Measurements from ENCODE around the gene AGBL3.
A peak's percentile ranks its signal among the peaks of the same experiment; 100 is the strongest.

Gene AGBL3

DNA sequence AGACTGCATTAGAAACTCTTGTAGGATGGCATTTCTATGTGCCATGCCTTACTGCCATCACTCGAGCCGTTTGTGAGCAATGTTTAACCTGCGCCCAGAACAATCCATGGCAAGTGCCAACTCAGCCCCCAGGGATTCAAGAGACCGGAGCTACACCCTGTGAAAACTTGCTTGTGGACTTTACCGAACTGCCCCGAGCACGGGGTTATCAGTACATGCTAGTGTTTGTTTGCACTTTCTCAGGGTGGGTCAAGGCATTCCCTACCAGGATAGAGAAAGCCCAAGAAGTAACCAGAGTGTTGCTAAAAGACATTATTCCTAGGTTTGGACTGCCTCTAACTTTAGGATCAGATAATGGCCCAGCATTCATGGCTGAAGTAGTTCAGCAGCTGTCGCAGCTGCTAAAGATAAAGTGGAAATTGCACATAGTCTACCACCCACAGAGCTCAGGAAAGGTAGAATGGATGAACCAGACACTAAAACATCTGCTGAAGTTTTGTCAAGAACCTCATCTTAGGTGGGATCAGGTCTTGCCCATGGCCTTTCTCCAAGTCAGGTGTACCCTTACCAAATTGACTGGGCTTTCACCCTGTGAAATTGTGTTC lies 193.1 kb downstream of the AGBL3 start:
- no peak overlapping the region for H3K23ac ChIP-seq (ENCODE audit: low read length)
- H3K79me2 ChIP-seq (ENCODE audit: control insufficient read depth, insufficient read depth, low read length, poor library complexity) = peaks cover 3% of the 10 kb centered on the region
- no peak overlapping the region for H3K9ac ChIP-seq (ENCODE audit: low read length)
- H3K36me3 ChIP-seq (ENCODE audit: control insufficient read depth in 1 of 2, insufficient read depth in 2 of 2, low read length in 2 of 2) = peaks cover 12 to 17% of the 10 kb centered on the region in 2 experiments
- H4K12ac ChIP-seq (ENCODE audit: low read depth, low read length) = no peak overlapping the region
- H3K9me3 ChIP-seq (ENCODE audit: insufficient read depth, low read depth, low read length) = peaks cover 12% of the 10 kb centered on the region
- no peak overlapping the region for H4K8ac ChIP-seq (ENCODE audit: low read depth, low read length)
- H3K4me2 ChIP-seq (ENCODE audit: low read length) = no peak overlapping the region
- no peaks in the 10 kb centered on the region for H3K27me3 ChIP-seq (ENCODE audit: insufficient read depth, low read length)
- H2BK5ac ChIP-seq (ENCODE audit: low read depth, low read length, poor library complexity) = no peak overlapping the region
- WGBS (ENCODE audit: extremely low coverage, insufficient coverage, insufficient read length) = no CpG with 5 or more reads among the region's 8 CpGs
- no peak overlapping the region for H3K4me3 ChIP-seq (ENCODE audit: low read depth, low read length)
- H2BK12ac ChIP-seq (ENCODE audit: low read length) = peak overlapping the region; percentile 42
- no peak overlapping the region for H3K18ac ChIP-seq (ENCODE audit: low read length)
- H2AK5ac ChIP-seq (ENCODE audit: low read length) = peak overlapping the region; percentile 22
- H3K27ac ChIP-seq (ENCODE audit: low read depth, low read length) = peak overlapping the region; percentile 15
- peak overlapping the region; percentile 16 for H2BK120ac ChIP-seq (ENCODE audit: insufficient read depth, low read length, poor library complexity)
- H3K4me1 ChIP-seq (ENCODE audit: control insufficient read depth in 1 of 2, insufficient read depth in 2 of 2, low read length in 2 of 2) = peaks cover 14 to 23% of the 10 kb centered on the region in 2 experiments
- no peak overlapping the region for H4K91ac ChIP-seq (ENCODE audit: low read depth, low read length)
- H2AFZ ChIP-seq (ENCODE audit: insufficient read depth, low read length, poor library complexity) = no peak overlapping the region
- peak; percentile 84 to 88 for DNase-seq
- no peak overlapping the region for H3K4ac ChIP-seq (ENCODE audit: low read depth, low read length)
- H3K79me1 ChIP-seq (ENCODE audit: low read length) = peaks cover 22% of the 10 kb centered on the region
- H3K14ac ChIP-seq (ENCODE audit: low read length) = no peak overlapping the region

- Histone ChIP-seq H3K4me1 (ENCODE audit: control insufficient read depth in 1 of 2, insufficient read depth in 2 of 2, low read length in 2 of 2) (peaks cover 14 to 23% of the 10 kb centered on the region in 2 experiments), H3K79me2 (ENCODE audit: control insufficient read depth, insufficient read depth, low read length, poor library complexity) (peaks cover 3% of the 10 kb centered on the region), H3K4ac (ENCODE audit: low read depth, low read length) (no peak overlapping the region), H3K79me1 (ENCODE audit: low read length) (peaks cover 20% of the 10 kb centered on the region), H3K9me3 (ENCODE audit: insufficient read depth, low read depth, low read length) (peaks cover 12% of the 10 kb centered on the region), H4K12ac (ENCODE audit: low read depth, low read length) (no peak overlapping the region), H3K27ac (ENCODE audit: low read depth, low read length) (no peak overlapping the region), H3K18ac (ENCODE audit: low read length) (no peak overlapping the region), H3K4me3 (ENCODE audit: low read depth, low read length) (no peak overlapping the region), H2AFZ (ENCODE audit: insufficient read depth, low read length, poor library complexity) (no peak overlapping the region), H3K36me3 (ENCODE audit: control insufficient read depth in 1 of 2, insufficient read depth in 2 of 2, low read length in 2 of 2) (peaks cover 14 to 21% of the 10 kb centered on the region in 2 experiments), H2AK5ac (ENCODE audit: low read length) (no peak overlapping the region), H3K23ac (ENCODE audit: low read length) (no peak overlapping the region), H2BK12ac (ENCODE audit: low read length) (no peak overlapping the region), H4K8ac (ENCODE audit: low read depth, low read length) (no peak overlapping the region), H4K91ac (ENCODE audit: low read depth, low read length) (no peak overlapping the region), H2BK5ac (ENCODE audit: low read depth, low read length, poor library complexity) (no peak overlapping the region), H2BK120ac (ENCODE audit: insufficient read depth, low read length, poor library complexity) (no peak overlapping the region), H3K9ac (ENCODE audit: low read length) (no peak overlapping the region), H3K4me2 (ENCODE audit: low read length) (no peak overlapping the region), H3K27me3 (ENCODE audit: insufficient read depth, low read length) (no peaks in the 10 kb centered on the region), H3K14ac (ENCODE audit: low read length) (no peak overlapping the region)
- DNase-seq = no peak
- WGBS (ENCODE audit: extremely low coverage, insufficient coverage, insufficient read length) = no CpG with 5 or more reads among the region's 5 CpGs
Observed at GRCh38 chr7:135180122-135180521, 193.8 kb downstream of the AGBL3 start.

GRCh38 chr7:135181261-135181928 lies 195.1 kb downstream of the AGBL3 start:
- H4K12ac ChIP-seq (ENCODE audit: low read depth, low read length) = no peak overlapping the region
- H3K9ac ChIP-seq (ENCODE audit: low read length) = no peak overlapping the region
- H3K18ac ChIP-seq (ENCODE audit: low read length) = no peak overlapping the region
- H4K8ac ChIP-seq (ENCODE audit: low read depth, low read length) = no peak overlapping the region
- H3K79me2 ChIP-seq (ENCODE audit: control insufficient read depth, insufficient read depth, low read length, poor library complexity) = peaks cover 3% of the 10 kb centered on the region
- no peak overlapping the region for H3K4ac ChIP-seq (ENCODE audit: low read depth, low read length)
- no peak overlapping the region for H3K14ac ChIP-seq (ENCODE audit: low read length)
- H3K79me1 ChIP-seq (ENCODE audit: low read length) = peaks cover 19% of the 10 kb centered on the region
- no CpG with 5 or more reads among the region's 3 CpGs for WGBS (ENCODE audit: extremely low coverage, insufficient coverage, insufficient read length)
- H2BK5ac ChIP-seq (ENCODE audit: low read depth, low read length, poor library complexity) = no peak overlapping the region
- H2AFZ ChIP-seq (ENCODE audit: insufficient read depth, low read length, poor library complexity) = no peak overlapping the region
- DNase-seq = no peak
- no peak overlapping the region for H2BK12ac ChIP-seq (ENCODE audit: low read length)
- H3K9me3 ChIP-seq (ENCODE audit: insufficient read depth, low read depth, low read length) = peaks cover 12% of the 10 kb centered on the region
- no peak overlapping the region for H3K4me3 ChIP-seq (ENCODE audit: low read depth, low read length)
- no peak overlapping the region for H3K27ac ChIP-seq (ENCODE audit: low read depth, low read length)
- H3K36me3 ChIP-seq (ENCODE audit: control insufficient read depth in 1 of 2, insufficient read depth in 2 of 2, low read length in 2 of 2) = peaks cover 21 to 27% of the 10 kb centered on the region in 2 experiments
- H2BK120ac ChIP-seq (ENCODE audit: insufficient read depth, low read length, poor library complexity) = no peak overlapping the region
- no peak overlapping the region for H3K4me2 ChIP-seq (ENCODE audit: low read length)
- H3K23ac ChIP-seq (ENCODE audit: low read length) = no peak overlapping the region
- H3K27me3 ChIP-seq (ENCODE audit: insufficient read depth, low read length) = no peaks in the 10 kb centered on the region
- peaks cover 14 to 17% of the 10 kb centered on the region in 2 experiments for H3K4me1 ChIP-seq (ENCODE audit: control insufficient read depth in 1 of 2, insufficient read depth in 2 of 2, low read length in 2 of 2)
- no peak overlapping the region for H2AK5ac ChIP-seq (ENCODE audit: low read length)
- H4K91ac ChIP-seq (ENCODE audit: low read depth, low read length) = no peak overlapping the region

DNA sequence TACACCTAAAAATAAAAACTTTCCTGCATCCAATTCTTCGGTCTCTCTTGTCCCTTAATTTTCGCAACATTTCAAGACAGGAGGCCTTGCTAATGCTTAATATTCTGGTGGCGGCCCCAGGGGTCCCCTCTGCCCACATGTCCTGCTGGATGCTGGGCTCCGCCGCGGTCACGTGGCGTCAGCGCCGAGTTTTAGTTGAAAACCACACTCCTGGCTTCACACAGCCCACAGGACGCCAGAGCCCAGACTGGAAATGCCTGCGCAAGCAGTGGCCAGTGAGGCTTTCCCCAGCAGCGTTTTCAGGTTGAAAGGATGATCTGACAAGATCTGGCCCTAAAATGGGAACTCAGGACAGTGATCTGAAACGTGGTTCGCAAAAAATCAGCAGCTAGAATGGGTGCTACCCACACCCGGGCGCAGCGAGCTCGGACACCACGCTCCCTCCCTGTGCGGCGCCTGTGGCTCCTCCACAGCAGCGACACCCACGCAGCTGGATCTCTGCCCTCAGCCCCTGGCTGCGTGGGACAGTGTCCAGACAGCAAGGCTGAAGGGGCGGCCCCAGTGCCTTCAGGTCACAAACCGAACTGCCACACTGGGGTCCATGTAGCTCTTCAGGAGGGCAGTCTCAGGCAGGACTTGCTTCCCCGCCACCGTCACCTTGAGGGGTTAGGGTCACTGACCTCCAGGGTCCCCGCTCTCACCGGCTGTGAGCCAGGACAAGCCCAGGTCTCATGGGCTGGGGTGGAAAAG lies 195.8 kb downstream of the AGBL3 start:
- Histone ChIP-seq H3K18ac (ENCODE audit: low read length) (no peak overlapping the region), H2BK5ac (ENCODE audit: low read depth, low read length, poor library complexity) (no peak overlapping the region), H2AFZ (ENCODE audit: insufficient read depth, low read length, poor library complexity) (no peak overlapping the region), H3K4me1 (ENCODE audit: control insufficient read depth in 1 of 2, insufficient read depth in 2 of 2, low read length in 2 of 2) (peaks cover 8 to 10% of the 10 kb centered on the region in 2 experiments), H3K9me3 (ENCODE audit: insufficient read depth, low read depth, low read length) (peaks cover 12% of the 10 kb centered on the region), H3K79me2 (ENCODE audit: control insufficient read depth, insufficient read depth, low read length, poor library complexity) (peaks cover 3% of the 10 kb centered on the region), H4K91ac (ENCODE audit: low read depth, low read length) (peak overlapping the region; percentile 3), H2BK12ac (ENCODE audit: low read length) (no peak overlapping the region), H3K23ac (ENCODE audit: low read length) (no peak overlapping the region), H3K36me3 (ENCODE audit: control insufficient read depth in 1 of 2, insufficient read depth in 2 of 2, low read length in 2 of 2) (peaks cover 29 to 35% of the 10 kb centered on the region in 2 experiments), H3K4me2 (ENCODE audit: low read length) (no peak overlapping the region), H3K79me1 (ENCODE audit: low read length) (peaks cover 12% of the 10 kb centered on the region), H4K8ac (ENCODE audit: low read depth, low read length) (no peak overlapping the region), H3K14ac (ENCODE audit: low read length) (no peak overlapping the region), H4K12ac (ENCODE audit: low read depth, low read length) (no peak overlapping the region), H3K4ac (ENCODE audit: low read depth, low read length) (no peak overlapping the region), H3K27ac (ENCODE audit: low read depth, low read length) (no peak overlapping the region), H2BK120ac (ENCODE audit: insufficient read depth, low read length, poor library complexity) (no peak overlapping the region), H3K27me3 (ENCODE audit: insufficient read depth, low read length) (no peaks in the 10 kb centered on the region), H3K4me3 (ENCODE audit: low read depth, low read length) (no peak overlapping the region), H3K9ac (ENCODE audit: low read length) (no peak overlapping the region), H2AK5ac (ENCODE audit: low read length) (no peak overlapping the region)
- no CpG with 5 or more reads among the region's 31 CpGs for WGBS (ENCODE audit: extremely low coverage, insufficient coverage, insufficient read length)
- no peak for DNase-seq
